GM18519 (cell line): Measurements from ENCODE around the gene TM6SF1.
"Not testable (repeated sequence)": the region's sequence is repeated elsewhere in the genome, so short reads cannot be mapped to it uniquely, and the experiment has no call there.

Experiments used
- ATAC-seq: cut with Tn5 transposase; IDR thresholded peaks from one replicate; pipeline ENCODE4 v1.9.1; 2021; ENCODE audit warnings: mild to moderate bottlenecking, moderate library complexity; ENCODE audit not compliant: unreplicated experiment, low FRiP score

TM6SF1 gene

DNA sequence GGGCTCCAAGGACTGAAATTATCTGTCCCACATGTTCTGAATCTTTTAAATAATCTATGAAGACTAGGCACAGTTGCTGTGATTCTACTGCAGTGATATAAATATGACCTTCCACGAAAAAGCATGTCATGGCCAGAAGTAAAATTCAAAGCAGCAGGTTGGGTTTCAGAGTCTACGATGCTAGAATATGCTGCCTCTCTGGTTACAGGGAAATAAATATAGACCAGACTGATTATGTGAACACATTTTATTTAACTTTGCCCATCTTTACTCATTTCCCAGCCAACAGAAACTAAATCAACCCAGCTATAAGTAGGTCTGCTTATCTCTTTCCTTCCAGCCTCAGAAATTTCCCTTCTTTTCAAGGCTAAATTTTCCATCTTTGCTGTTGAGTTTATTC is 19.9 kb upstream of the TM6SF1 start:
- no peak for ATAC-seq

DNA sequence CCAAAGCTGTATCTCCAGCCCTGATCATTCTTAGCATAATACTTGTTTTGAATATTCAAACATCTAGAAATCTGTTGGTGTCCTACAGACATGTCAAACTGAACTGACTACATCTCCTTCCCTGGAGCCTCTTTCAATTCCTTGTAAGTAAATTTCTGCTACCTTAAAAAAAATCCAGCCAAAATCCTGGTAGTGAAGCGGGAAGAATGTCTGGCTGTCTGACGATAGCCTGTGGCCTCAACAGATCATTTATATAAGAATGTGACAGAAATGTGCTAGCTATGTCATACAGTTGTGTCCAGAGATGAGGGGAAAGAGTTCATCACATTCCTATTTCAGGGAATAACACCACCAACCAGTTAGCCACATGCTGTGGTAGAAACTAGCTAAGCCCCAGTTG is 18.6 kb upstream of the TM6SF1 start:
- no peak for ATAC-seq

DNA sequence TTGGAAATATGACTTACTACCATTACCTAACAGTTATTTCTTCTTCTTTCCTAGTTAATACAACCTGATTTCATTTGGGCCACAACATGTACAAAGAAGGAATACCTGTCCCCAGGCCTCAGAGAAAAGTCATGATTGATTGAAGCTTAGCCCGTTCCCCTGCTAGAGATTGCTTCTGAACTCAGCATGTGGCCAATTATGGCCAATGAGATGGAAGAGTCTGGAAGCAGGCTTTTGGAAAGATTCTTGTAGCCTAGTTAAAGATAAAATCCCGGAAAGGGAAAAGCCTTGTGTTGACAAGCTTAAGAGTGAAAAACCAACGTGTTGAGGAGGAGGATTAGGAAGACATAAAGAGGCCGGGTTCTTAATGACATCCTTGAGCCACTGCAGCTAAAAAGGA is 17.0 kb upstream of the TM6SF1 start:
- ATAC-seq = no peak

DNA sequence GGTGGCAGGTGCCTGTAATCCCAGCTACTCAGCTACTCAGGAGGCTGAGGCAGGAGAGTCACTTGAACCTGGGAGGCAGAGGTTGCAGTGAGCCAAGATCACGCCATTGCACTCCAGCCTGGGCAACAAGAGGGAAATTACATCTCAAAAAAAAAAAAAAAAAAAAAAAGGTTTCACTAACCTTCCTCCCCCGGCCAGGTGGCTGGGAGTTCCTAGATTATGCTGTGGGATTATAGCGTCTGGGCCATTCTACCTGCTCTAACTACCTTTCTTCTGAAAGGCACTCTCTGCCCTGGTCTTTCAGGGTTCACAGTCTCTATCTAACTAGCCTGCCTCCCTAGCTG is 15.5 kb upstream of the TM6SF1 start:
- not testable (repeated sequence) for ATAC-seq

DNA sequence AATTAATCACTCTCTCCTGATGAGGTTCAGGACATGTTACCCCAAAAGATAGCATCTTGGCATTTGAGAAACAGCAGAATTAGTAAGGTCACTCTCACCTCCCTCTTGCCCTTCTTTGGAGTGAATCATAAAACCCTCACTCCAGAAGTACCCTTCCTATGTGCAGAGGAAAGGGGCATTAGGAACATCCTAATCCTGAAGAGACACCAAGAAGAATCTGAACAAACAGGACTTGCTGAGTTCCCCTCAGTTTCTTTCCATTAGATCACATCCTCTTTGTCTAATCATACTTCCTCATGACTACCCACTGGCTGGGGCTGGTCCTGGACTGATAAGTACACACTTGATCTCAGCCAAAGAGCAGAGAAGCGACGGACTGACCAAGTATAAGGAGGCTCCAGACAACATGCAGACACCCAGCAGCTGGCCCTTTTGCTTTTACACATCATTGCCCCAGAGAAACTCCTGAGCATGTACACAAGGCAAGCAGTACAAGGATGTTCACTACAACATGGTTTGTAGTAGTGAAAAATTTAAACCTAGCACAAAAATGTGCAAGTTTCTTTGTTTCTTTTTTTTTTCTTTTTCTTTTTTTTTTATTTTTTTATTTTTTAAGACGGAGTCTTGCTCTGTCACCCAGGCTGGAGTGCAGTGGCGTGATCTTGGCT is 15.0 kb upstream of the TM6SF1 start:
- peak; percentile 51 for ATAC-seq

DNA sequence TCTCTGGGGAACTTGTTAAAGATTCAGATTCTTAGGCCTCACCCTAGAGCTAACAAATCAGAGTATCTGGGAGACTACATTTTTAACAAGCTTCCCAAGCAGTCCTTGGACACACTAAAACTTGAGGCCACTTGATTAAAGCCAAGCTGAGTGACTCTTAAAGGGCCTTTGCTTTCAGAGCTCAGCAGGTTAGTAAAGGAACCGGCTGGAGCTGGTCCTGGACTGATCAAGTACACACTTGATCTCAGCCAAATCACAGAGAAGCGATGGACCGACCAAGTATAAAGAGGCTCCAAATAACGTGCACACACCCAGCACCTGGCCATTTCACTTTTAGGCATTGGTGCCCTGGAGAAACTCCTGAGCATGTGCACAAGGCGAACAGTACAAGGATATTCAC is 12.9 kb upstream of the TM6SF1 start:
- no peak for ATAC-seq

DNA sequence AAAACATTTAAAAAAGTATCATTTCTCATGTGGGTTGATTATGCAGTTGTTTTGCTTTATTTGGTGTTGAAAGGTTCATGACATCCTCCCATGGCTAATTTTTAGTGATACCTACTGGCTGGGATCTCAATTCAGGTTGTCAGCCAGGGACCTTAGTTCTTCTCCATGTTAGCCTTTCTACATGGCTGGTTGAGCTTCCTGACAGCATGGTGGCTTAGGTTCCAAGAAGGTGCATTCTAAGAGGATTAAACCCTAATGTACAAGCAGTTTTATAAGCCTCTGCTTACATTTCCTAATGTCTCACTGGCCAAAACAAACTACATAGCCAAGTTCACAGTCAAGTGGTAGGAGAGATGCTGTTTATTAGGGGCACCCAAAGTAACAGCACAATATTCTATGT is 9.4 kb upstream of the TM6SF1 start:
- ATAC-seq = no peak

DNA sequence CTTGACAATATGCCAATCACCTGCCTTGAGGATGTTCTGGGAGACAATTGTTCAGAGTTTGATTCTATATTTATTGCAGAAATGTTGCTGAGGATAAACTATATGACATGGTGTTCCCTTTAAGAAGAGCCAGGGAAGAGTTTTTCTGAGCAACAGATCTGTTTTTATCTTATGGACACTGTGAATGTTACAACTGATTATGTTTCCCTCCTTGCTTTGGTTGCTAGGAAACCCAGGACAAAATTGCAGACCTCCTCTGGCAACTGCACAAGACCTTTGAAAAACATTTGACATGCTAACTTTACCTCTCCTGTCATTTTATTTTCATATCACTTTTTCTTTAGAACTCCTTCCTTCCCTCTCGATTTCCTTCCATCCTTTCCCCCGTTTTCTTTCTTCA is 8.2 kb upstream of the TM6SF1 start:
- no peak for ATAC-seq

DNA sequence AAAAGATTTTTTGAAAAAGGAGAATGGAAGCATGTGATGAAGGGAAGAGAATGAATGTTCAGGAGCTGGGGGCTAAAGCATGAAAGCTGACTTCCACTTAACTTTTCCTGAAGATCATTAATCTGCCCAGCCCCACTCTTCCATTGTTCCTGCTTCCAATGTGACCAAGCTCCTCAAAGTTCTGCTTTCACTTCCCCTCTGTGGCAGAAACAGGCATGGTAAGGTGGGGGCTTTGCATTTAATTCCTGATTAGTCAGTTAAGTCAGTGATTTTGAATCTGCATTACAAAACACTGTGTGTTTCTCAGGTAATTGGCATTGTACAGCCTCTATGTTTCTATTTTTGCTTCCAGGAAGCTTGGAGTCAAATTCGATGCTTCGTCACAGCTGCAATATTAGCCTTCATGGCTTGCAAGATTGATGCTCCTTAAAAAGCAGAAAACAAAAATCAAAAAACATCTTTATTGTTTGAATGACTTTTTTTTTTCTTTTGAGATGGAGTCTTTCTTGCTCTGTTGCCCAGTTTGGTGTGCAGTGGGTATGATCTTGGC is 7.3 kb upstream of the TM6SF1 start:
- ATAC-seq = no peak

DNA sequence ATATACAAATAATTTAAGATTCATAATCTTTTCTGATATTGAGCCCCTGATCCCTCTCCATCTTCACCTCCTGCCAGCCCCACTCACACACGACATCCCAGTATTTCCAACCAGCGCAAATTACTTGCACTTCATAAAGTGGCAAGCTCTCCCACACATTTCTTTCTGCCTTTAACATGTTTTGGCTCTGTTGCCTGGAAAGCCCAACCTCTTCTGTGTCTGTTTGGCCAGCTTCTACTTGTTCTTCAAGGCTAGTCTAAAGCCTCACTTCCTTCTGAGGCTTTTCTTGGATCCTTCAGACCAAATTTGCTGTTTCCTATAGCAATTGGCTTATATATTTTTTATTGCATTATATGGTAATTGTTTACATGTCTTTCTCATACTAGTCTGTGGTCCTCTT is 5.1 kb upstream of the TM6SF1 start:
- no peak for ATAC-seq

DNA sequence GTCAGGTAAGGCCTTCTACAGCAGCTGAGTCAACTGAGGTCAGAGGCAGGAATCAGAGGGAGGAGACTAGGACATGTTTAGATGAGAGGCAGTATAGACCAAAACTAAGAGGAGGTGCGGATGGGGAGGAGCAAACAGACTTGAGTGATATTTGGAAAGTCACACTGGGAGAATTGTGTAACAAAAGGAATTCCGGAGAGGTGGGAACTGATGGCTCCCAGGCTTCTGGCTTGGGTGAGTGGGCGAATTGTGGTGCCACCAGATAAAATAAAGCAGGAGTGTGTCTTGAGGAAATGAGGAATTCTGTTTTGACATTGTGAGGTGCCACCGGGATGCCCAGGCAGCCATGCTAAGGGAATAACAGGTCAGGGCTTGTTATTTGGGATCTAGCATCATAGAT is 3.3 kb upstream of the TM6SF1 start:
- ATAC-seq = no peak

DNA sequence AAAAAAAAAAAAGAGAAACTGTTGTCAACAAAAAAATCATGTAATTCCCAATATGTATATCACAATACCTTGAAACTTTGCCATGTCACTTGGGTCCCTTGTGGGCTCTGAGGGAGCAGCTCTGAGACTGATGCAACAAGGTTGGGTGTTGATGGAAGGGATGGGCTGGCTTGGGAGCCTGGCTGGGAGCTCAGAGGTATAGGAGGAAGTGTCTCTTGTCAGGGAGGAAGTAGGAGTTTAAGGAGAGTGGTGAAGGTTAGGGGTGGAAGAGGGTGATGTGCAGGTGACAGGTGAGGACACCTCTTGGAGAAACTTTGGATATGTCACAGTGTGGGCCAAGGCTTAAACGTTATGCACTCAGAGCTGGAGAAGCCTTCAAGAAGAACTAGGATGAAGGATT is 2.0 kb upstream of the TM6SF1 start:
- no peak for ATAC-seq

DNA sequence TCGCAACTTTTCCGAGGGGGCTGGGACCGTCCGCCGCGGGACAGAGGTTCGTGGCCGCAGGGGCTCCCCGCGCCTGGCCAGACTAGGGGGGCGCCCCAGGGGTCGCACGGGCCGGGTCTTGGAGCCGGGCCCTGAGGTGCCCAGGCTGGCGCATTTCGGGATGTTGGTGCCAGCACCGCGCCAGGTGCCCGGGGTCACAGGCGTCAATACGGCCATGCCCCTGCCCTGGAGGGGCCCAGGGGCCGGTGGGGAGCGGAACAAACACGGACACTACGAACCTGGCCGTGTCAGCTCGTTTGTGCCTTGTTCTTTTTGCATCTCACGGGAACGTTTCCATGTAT is 366 bp downstream of the TM6SF1 start:
- ATAC-seq = no peak

DNA sequence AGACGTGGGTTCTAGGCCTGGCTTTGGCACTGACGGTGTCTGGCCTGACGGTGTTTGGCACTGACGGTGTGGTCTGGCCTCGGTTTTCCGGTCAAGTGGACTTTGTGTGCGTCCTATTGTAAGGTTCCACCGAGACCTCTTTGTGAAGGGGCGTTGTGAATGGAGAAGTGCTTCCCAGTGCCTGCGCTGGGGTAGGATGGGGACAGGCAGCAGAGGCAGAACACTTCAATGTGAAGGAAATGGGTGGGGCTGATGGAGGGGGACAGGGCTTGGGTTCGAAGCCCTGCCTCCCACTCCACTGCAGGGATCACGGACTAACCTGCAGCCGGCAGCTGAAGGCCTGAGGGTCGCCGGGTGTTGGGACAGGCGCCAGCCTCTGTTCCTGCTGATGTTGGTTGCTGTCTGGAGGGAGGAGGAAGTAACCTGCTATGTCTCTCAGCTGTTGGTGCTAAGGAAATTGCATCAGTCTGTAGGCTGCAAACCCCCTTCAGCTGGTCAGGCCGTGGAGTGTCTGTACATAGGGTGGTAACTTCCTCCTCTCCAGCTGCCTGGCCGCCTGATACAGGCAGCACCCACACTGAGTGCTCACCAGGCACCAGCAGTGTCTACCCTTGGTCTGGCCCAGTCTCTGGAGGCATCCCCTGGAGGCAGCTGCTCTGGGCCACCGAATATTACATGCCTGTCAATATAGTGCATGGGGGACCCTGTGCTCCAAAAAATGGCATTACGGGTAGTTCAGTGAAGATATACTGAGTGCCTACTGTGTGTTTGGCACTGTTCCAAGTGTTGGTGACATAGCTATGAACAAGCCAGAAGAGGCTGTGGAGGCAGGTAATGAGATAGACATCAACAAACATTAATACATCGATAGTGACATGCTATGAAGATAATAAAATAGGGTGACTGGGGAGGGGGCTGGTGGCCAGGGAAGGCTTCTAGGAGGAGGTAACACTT is 1.1 kb downstream of the TM6SF1 start:
- no peak for ATAC-seq

DNA sequence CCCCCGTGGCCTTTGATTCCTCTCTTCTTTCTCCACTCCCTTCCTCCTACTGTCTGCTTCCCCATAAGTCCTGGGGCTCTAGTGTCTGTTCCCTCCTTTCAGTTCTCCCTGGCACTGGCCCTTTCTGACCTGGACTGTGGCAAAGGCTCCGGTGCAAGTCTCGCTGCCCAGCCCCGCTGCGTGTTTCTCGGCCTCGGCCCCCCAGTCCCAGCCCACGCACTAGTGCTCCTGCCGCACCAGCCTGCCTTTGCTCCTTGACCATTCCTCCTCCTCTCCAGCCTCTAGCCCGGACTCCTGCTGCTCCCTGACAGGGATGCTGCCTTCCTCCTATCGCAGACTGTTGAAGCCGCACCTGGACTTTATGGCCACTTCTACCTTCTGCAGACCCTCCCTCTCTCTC is 2.1 kb downstream of the TM6SF1 start:
- no peak for ATAC-seq

DNA sequence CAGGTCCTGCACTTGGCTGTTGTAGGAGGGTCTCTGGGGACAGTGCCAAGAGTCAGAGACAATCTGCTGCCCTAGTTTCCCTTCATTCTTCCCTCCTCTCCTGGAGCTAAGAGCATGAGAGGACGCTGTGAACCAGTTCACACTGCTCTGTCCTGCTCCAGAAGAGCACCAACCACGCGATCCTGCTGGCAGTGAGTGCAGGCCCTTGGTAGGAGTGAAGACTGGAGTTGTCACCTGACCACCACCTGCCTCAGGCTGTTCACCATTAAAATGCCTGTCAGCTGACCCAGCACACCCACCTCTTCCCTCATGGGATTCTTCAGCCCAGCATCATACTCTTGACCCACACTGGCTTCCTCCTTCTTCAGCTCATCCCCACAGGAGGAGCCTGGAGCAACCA is 2.9 kb downstream of the TM6SF1 start:
- ATAC-seq = no peak

DNA sequence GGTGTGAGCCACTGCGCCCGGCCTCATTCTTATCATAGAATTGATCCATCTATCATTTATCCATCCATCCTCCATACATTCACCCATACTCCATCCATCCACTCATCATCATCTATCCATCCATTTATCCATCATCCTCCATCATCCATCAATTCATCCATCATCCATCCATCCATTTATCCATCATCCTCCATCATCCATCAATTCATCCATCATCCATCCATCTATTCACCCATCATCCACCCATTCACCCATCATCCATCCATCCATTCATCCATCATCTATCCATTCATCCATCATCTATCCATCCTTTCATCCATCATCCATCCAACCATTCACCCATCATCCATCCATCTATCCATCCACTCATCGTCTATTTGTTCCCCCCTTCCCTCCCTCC is 3.7 kb downstream of the TM6SF1 start:
- no peak for ATAC-seq

DNA sequence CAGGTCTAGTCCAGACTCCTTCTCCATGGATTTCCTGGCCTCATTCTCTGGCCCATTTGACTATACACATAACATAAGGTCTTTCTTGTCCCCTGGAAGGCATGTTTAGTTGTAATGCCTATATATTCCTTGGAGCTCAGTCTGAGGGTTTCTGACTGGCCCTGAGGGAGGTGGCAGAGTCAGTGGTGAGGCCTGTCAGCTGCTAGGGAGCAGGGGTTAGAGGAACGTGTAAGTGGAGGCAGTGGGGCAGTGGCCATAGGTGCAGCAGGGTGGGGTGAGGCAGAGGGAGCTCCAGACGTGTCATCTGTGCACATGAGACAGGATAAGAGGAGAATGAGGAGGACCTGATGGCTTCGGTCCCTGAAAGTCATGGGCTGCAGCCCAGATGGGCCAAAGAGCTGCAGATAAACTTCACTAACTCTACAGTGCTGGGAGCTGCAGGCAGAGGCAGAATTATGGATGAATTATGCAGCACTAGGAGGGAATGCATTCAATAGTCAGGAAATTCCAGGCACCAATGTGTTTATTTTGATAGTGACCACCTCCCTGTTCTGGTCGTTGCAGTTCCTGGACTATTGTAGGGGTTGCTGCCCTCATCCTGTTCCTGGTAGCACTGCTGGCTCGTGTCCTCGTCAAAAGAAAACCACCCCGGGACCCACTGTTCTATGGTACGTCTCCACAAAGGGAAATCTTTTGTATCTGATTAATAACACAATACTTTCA is 4.9 kb downstream of the TM6SF1 start:
- ATAC-seq = no peak

DNA sequence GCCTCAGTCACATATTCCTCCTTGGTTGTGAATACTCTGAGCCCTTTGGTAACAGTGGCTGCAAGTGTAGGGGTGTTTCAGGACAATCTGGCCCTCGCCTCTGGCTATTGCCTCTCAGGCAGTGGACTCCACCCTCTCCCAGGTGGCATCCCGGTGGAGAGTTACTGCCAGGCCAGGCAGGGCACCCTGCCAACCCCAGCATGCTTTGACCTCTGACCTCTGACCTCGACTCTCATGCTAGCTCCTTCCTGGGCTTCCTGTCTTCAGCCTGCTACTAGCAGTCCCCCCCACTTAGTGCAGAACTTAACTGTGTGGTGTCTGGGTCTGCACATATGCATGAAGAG is 5.5 kb downstream of the TM6SF1 start:
- no peak for ATAC-seq

DNA sequence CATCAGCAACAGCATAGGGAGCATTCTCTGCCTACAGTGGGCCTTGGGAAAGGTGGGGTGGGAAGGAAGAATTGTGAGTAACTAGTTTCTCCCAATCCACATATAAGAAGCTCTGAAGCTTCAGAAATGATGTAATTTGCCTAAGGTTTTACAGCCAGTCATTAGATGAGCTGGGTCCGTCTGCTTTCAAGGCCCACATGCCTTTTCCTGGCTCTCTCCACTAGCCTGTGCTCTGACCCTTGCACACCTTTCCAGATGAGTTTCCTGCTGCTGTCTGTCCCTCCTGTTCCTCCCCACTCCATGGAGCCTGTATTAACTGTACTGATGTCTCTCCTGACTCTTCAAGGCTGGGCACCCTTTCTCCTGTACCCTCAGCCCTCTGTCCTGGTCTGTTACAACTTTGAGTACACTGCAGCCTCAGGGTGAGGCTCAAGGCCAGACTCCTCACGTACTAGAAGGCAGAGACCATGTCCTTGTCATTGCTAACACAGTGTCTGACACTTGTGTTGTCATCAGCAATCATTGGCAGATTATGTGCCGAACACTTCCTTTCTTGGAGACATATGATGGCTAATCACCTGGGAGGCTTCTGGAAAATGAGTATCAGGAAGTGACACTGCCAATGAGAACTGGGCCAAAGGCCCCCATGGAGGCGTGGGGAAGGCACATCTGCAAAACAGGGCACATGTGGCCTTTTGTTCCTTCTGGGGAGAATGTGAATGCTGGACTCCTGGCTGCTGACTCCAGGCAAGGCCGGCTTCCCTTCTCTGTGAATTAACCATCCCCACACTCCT is 6.6 kb downstream of the TM6SF1 start:
- no peak for ATAC-seq

DNA sequence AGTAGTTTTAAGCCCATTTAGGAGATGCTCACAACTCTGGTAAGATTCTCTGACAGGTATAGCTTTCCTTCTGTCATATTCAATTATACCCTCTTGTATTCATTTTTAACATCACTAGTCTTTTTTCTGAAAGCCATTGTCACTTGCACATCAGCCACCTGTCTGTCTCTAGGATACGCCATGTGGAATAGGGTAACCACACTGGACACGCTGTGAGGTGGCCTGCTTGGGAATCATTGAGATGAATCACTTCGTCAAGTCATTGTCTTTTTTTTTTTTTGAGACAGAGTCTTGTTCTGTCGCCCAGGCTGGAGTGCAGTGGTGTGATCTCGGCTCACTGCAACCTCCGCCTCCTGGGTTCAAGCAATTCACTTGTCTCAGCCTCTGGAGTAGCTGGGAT is 7.4 kb downstream of the TM6SF1 start:
- no peak for ATAC-seq
